ENCODE data around the gene ZFYVE16. TPM values are rescaled to one million over a fixed set of nuclear protein-coding genes. Genes with fewer than 3 reads are reported as not detected.

ZFYVE16 gene
- total and polyA plus RNA-seq, 2 of the 4 experiments (the other 2 are of a cell fraction) = 5.3 to 11.1 TPM

GRCh38 chr5:80382488-80382887, 25.4 kb upstream of the ZFYVE16 start:
- no peak overlapping the region for H3K14ac ChIP-seq (replicated peaks; ENCODE audit: low read depth, low read length)
- H3K23ac ChIP-seq (ENCODE audit: low read depth, low read length) = no peak overlapping the region
- H4K5ac ChIP-seq (ENCODE audit: low read depth, low read length) = no peak overlapping the region
- ChIA-PET POLR2A (ENCODE audit: unreplicated experiment) (no interaction called here), CTCF (no interaction called here)
- H4K8ac ChIP-seq (ENCODE audit: low read depth in 2 of 2, low read length in 2 of 2) = no peak overlapping the region
- intact Hi-C loops (cut with micrococcal nuclease) (no loop called here), dilution Hi-C loops (cut with HindIII; ENCODE audit: low sequenced_read_pairs, unreplicated experiment) (no loop called here), in situ Hi-C loops (cut with MboI; ENCODE audit: low sequenced_read_pairs) (no loop called here)
- TF ChIP-seq BHLHE40 (IDR thresholded peaks at IDR 0.05; ENCODE audit: low read depth, low read length) = no peak
- no peak for TF ChIP-seq RAD21 (IDR thresholded peaks at IDR 0.05; ENCODE audit: low read length)
- no peak for TF ChIP-seq USF2 (IDR thresholded peaks at IDR 0.05; ENCODE audit: low read depth, low read length)
- TF ChIP-seq RCOR1 (IDR thresholded peaks at IDR 0.05; ENCODE audit: insufficient replicate concordance, low read length) = no peak
- TF ChIP-seq RFX5 (IDR thresholded peaks at IDR 0.05; ENCODE audit: low read depth, low read length) = no peak
- TF ChIP-seq POLR2A (IDR thresholded peaks at IDR 0.05; ENCODE audit: low read depth, low read length) = no peak
- TF ChIP-seq MAFK (IDR thresholded peaks at IDR 0.05; ENCODE audit: low read depth, low read length) = no peak
- no peak for TF ChIP-seq SMC3 (IDR thresholded peaks at IDR 0.05; ENCODE audit: low read depth, low read length)
- TF ChIP-seq CEBPB (IDR thresholded peaks at IDR 0.05; ENCODE audit: low read depth, low read length) = no peak
- TF ChIP-seq NFE2L2 (IDR thresholded peaks at IDR 0.05; ENCODE audit: low read depth, low read length) = no peak
- no peak for TF ChIP-seq MAZ (IDR thresholded peaks at IDR 0.05; ENCODE audit: borderline replicate concordance, low read depth, low read length)
- no peak for TF ChIP-seq CHD1 (IDR thresholded peaks at IDR 0.05; ENCODE audit: low read depth, low read length)
- H3K9me3 ChIP-seq (ENCODE audit: control insufficient read depth, insufficient read depth, low read length) = no peaks in the 10 kb centered on the region
- no peaks in the 10 kb centered on the region for H3K36me3 ChIP-seq (ENCODE audit: control insufficient read depth, insufficient read depth, low read length)
- no TSS peak for BruUV-seq (replicated peaks)
- H2BK5ac ChIP-seq (ENCODE audit: low read depth, low read length, poor library complexity, severe bottlenecking) = no peak overlapping the region
- 88 to 100% methylated on average over 1 to 3 of the region's 4 CpGs for WGBS, 2 experiments (ENCODE audit: extremely low coverage in 2 of 2, insufficient read length in 1 of 2)
- no peak overlapping the region for H2AK9ac ChIP-seq (replicated peaks; ENCODE audit: low read depth, low read length, poor library complexity)
- H2BK120ac ChIP-seq (ENCODE audit: low read depth, low read length) = no peak overlapping the region
- H3K9me1 ChIP-seq (ENCODE audit: insufficient read depth, low read length) = no peaks in the 10 kb centered on the region
- DNase-seq (no peak), ATAC-seq (ENCODE audit: low read depth) (no peak)
- H2BK20ac ChIP-seq (ENCODE audit: low read depth, low read length) = no peak overlapping the region
- H4K20me1 ChIP-seq (ENCODE audit: insufficient read depth, low read length) = no peaks in the 10 kb centered on the region
- H3K9ac ChIP-seq (ENCODE audit: low read depth, low read length) = no peak overlapping the region
- H3K18ac ChIP-seq (ENCODE audit: low read depth, low read length) = no peak overlapping the region
- no peak overlapping the region for H3K56ac ChIP-seq (ENCODE audit: extremely low read depth, insufficient read depth, low read length)
- no peaks in the 10 kb centered on the region for H3K4me1 ChIP-seq (ENCODE audit: control insufficient read depth, insufficient read depth, low read length)
- no peak overlapping the region for H2BK15ac ChIP-seq (ENCODE audit: low read depth, low read length)
- no peak overlapping the region for H3K4me2 ChIP-seq (ENCODE audit: low read depth, low read length)
- peaks cover 4% of the 10 kb centered on the region; the same call in 1 of the 2 replicates for H3K27me3 ChIP-seq (ENCODE audit: control insufficient read depth, insufficient read depth, low read length)
- H2AFZ ChIP-seq (replicated peaks; ENCODE audit: low read length, poor library complexity) = no peak overlapping the region
- no peaks in the 10 kb centered on the region for H3K79me1 ChIP-seq (ENCODE audit: low read depth in 1 of 2, low read length in 2 of 2)
- H2AK5ac ChIP-seq (ENCODE audit: low read depth, low read length) = no peak overlapping the region
- H3K27ac ChIP-seq (ENCODE audit: insufficient read depth, low read length) = no peak overlapping the region
- no peak overlapping the region for H4K91ac ChIP-seq (ENCODE audit: insufficient read depth, low read depth, low read length)
- H3K4me3 ChIP-seq (ENCODE audit: insufficient read depth, low read depth, low read length) = no peak overlapping the region
- no peak overlapping the region for H3K4ac ChIP-seq (ENCODE audit: low read depth, low read length)
